Loucy (cell line): Measurements from ENCODE around the gene PSMD1.

Experiments
- EZH2phosphoT487 ChIP-seq: fragments of 200-600 bp; IDR thresholded peaks from 2 replicates; pipeline ENCODE4 v1.6.1; 2018; ENCODE audit warnings: antibody characterized with exemption, mild to moderate bottlenecking, moderate library complexity, borderline replicate concordance
- TF ChIP-seq, protein P1 (sequence below): fragments of 200-600 bp; sonication (generic); conservative IDR thresholded peaks from 2 replicates; pipeline ENCODE4 v1.5.1; 2014; ENCODE audit warnings: mild to moderate bottlenecking, antibody characterized with exemption, low read length

DNA sequence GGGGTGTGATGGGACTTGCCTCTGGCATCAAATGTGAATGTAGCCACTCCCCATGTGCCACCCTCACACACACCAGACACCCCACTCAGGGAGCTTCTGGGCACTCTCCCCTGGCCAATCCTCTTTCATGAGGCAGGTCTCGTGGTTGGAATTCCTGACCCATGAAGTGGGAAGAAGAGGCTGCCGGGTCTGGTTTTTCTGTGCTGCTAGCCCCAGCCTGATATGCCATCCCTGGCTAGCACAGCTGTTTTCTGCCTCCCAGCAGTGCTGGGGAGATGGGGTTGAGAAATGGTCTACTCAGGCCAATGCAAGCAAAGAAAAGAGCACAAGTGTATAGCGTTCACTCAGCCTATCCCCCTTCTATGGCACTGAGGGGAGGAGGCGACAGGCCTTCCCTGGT lies 20.5 kb upstream of the PSMD1 start:
- TF ChIP-seq, protein P1, sequence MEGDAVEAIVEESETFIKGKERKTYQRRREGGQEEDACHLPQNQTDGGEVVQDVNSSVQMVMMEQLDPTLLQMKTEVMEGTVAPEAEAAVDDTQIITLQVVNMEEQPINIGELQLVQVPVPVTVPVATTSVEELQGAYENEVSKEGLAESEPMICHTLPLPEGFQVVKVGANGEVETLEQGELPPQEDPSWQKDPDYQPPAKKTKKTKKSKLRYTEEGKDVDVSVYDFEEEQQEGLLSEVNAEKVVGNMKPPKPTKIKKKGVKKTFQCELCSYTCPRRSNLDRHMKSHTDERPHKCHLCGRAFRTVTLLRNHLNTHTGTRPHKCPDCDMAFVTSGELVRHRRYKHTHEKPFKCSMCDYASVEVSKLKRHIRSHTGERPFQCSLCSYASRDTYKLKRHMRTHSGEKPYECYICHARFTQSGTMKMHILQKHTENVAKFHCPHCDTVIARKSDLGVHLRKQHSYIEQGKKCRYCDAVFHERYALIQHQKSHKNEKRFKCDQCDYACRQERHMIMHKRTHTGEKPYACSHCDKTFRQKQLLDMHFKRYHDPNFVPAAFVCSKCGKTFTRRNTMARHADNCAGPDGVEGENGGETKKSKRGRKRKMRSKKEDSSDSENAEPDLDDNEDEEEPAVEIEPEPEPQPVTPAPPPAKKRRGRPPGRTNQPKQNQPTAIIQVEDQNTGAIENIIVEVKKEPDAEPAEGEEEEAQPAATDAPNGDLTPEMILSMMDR: no peak
- no peak for TF ChIP-seq EZH2phosphoT487
